Mucosa of descending colon (tissue), 3 donors: ENCODE data around the gene CFAP70. TPM values are rescaled to one million over a fixed set of nuclear protein-coding genes. Genes with fewer than 3 reads are reported as not detected.

ENCODE experiments used
- ATAC-seq: fragments of 200-7000 bp; cut with Tn5 transposase; one replicate; pipeline ENCODE4 v1.9.1; 2020; ENCODE audit warnings: mild to moderate bottlenecking, moderate library complexity
- DNase-seq, 3 donors: peaks; one replicate each; pipeline ENCODE4 v3.0.0-alpha.2; 2020
- H3K36me3 ChIP-seq: fragments of 200-600 bp; one replicate; pipeline ENCODE4 v1.8.0; 2021; ENCODE audit warnings: low read depth, mild to moderate bottlenecking
- H3K4me1 ChIP-seq: fragments of 200-600 bp; one replicate; pipeline ENCODE4 v1.8.0; 2021; ENCODE audit warnings: low read depth, mild to moderate bottlenecking
- H3K4me3 ChIP-seq: fragments of 200-600 bp; one replicate; pipeline ENCODE4 v1.8.0; 2021; ENCODE audit warnings: mild to moderate bottlenecking
- H3K9me3 ChIP-seq: fragments of 200-600 bp; one replicate; pipeline ENCODE4 v1.8.0; 2021; ENCODE audit warnings: mild to moderate bottlenecking
- CTCF ChIP-seq: fragments of 200-600 bp; IDR thresholded peaks from one replicate; pipeline ENCODE4 v1.8.0; 2022; ENCODE audit warnings: antibody characterized with exemption, mild to moderate bottlenecking
- intact Hi-C, 2 donors: fragments of 100-400 bp; cut with DNase I in 1 of 2; cut with micrococcal nuclease in 1 of 2; formaldehyde crosslinking; loops; one replicate each; pipeline versions ENCODE4 v1.11.0 to v1.11.1; 2022; cut with DNase I, micrococcal nuclease
- total RNA-seq, 3 donors: library from RNA; stranded (reverse); fragmentation: NEBNext Ultra II Directional in 2 of 3; extraction: Animal tissue kit (Norgen Biotek cat#: 25700) in 2 of 3; gene quantifications; one replicate each; pipeline versions ENCODE4 v1.2.1 to v1.2.4, GENCODE V29; 2021 to 2023
- donor health status: DM: no; HTN: no; CAD: no; lungs with moderate emphysema.
- donor health status: DM: no; HTN: no; CAD: no.
- donor health status: DM: no; HTN: yes; CAD: no.

Gene CFAP70
- total RNA-seq, 3 donors from 2014 or later: 0.94 to 2.0 (median 1.2) TPM

DNA sequence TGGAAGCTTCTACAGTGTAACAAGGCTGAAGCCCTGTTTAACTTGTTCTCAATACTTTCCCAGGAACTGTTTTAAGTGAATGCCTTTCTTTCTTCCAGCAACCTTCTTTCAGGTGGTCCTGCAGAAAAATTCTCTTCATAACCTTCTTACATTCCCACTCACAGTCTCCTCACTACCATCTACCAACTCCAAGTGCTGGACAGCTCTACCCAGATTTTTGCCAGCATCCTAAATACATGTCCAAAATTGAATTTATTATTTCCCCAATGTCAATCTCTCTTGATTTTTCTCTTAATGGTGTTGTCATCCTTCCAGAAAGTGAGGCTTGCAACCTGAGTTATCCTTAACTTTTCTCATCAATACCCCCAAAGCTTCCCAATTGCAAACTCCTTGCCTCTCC is 48.2 kb downstream of the CFAP70 start:
- intact Hi-C loops: no loop called here
- Histone ChIP-seq H3K4me3 (no peak overlapping the region), H3K36me3 (no peaks in the 10 kb centered on the region), H3K4me1 (no peaks in the 10 kb centered on the region), H3K9me3 (peaks cover 8% of the 10 kb centered on the region)
- no peak for TF ChIP-seq CTCF
- no peak for DNase-seq
- no peak for ATAC-seq

GRCh38 chr10:73307203-73307800 is 51.4 kb downstream of the CFAP70 start:
- intact Hi-C loops: no loop called here
- H3K9me3 ChIP-seq: peaks cover 8% of the 10 kb centered on the region
- ATAC-seq (no peak), DNase-seq (no peak)
- TF ChIP-seq CTCF: no peak
- H3K4me1 ChIP-seq: no peaks in the 10 kb centered on the region
- H3K36me3 ChIP-seq: no peaks in the 10 kb centered on the region
- H3K4me3 ChIP-seq: no peak overlapping the region

GRCh38 chr10:73306171-73306708 is 52.4 kb downstream of the CFAP70 start:
- peaks cover 8% of the 10 kb centered on the region for H3K9me3 ChIP-seq
- H3K4me1 ChIP-seq: no peaks in the 10 kb centered on the region
- TF ChIP-seq CTCF: no peak
- no peaks in the 10 kb centered on the region for H3K36me3 ChIP-seq
- ATAC-seq (no peak), DNase-seq (no peak)
- intact Hi-C loops: no loop called here
- no peak overlapping the region for H3K4me3 ChIP-seq

- Histone ChIP-seq H3K4me1 (no peaks in the 10 kb centered on the region), H3K36me3 (no peaks in the 10 kb centered on the region), H3K9me3 (no peaks in the 10 kb centered on the region), H3K4me3 (no peak overlapping the region)
- no peak for TF ChIP-seq CTCF
- DNase-seq: no peak
- intact Hi-C loops: no loop called here
- no peak for ATAC-seq
Observed at GRCh38 chr10:73296946-73297345, 61.7 kb downstream of the CFAP70 start.

GRCh38 chr10:73293461-73293860 is 65.2 kb downstream of the CFAP70 start:
- Histone ChIP-seq H3K4me3 (no peak overlapping the region), H3K36me3 (no peaks in the 10 kb centered on the region), H3K9me3 (no peaks in the 10 kb centered on the region), H3K4me1 (no peaks in the 10 kb centered on the region)
- intact Hi-C loops: no loop called here
- no peak for TF ChIP-seq CTCF
- ATAC-seq (no peak), DNase-seq (no peak)

- TF ChIP-seq CTCF: no peak
- intact Hi-C loops: no loop called here
- Histone ChIP-seq H3K36me3 (no peaks in the 10 kb centered on the region), H3K4me1 (no peaks in the 10 kb centered on the region), H3K4me3 (no peak overlapping the region), H3K9me3 (no peaks in the 10 kb centered on the region)
- ATAC-seq: no peak
- no peak for DNase-seq
Observed at GRCh38 chr10:73289958-73290357, 68.7 kb downstream of the CFAP70 start.
